Suprapubic skin (tissue), 4 donors: ENCODE measurements around the gene RELT.

Source experiments
- CTCF ChIP-seq, 2 donors: fragments of 200-600 bp in 1 of 2; fragments of 450-650 bp in 1 of 2; sonication (generic) in 1 of 2; IDR thresholded peaks; one replicate each; pipeline ENCODE4 v1.5.1; 2016 to 2019; ENCODE audit warnings: antibody characterized with exemption in 2 of 2, mild to moderate bottlenecking in 1 of 2, moderate library complexity in 1 of 2
- POLR2A ChIP-seq, 2 donors: fragments of 450-650 bp; IDR thresholded peaks; one replicate each; pipeline ENCODE4 v1.6.1; 2017; ENCODE audit warnings: antibody characterized with exemption in 2 of 2, mild to moderate bottlenecking in 2 of 2, moderate library complexity in 2 of 2
- POLR2AphosphoS5 ChIP-seq, 3 donors: sonication (generic); formaldehyde crosslinking; IDR thresholded peaks; one replicate each; pipeline ENCODE4 v1.6.1; 2017; ENCODE audit warnings: antibody characterized with exemption in 3 of 3

- TF ChIP-seq POLR2AphosphoS5 (IDR thresholded peaks at IDR 0.05) (no peak), CTCF (IDR thresholded peaks at IDR 0.05) (no peak), POLR2A (IDR thresholded peaks at IDR 0.05) (no peak)
These were observed 49.0 kb upstream of the RELT start for GRCh38 chr11:73326929-73327811.
